ENCODE measurements around the gene SH2B3. TPM values are rescaled to one million over a fixed set of nuclear protein-coding genes. Genes with fewer than 3 reads are reported as not detected.

The SH2B3 gene
- total RNA-seq, 1 donor from 2014 or later: 124 TPM

DNA sequence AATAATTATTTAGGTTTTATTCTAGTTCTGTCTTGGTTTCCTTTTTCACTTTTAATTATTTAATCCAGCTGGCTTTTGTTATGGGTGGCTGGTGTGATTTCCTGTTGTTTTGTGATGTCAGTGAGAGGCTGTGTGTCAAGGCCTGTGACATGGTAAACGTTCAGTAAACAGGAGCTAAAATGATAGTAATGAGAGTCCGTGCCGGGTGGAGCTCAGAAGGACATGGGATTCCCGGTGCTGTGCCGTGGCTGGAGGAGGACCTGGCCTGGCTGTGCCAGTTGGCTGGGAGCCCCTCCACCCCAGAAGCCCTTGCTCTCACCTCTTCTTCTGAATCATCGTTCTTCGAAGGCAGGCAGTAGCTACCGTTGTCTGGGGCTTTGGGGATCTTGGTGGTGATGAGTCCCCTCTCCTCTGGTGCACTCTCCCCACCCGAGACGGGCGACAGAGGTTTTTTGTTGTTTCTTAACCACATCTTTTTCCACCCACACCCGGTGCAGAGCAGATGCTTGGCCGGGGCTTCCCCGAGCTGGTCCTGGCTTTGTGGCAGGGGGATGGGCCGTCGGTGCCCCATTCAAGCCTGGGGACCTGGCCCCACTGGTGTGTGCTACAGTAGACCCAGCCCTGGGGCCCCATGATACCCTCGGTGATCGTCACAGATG lies 29.1 kb downstream of the SH2B3 start:
- intact Hi-C loops (cut with DNase I): loop anchor here (2.0 kb wide), 1 partner anchor 38 kb away; no protein-coding TSS in a partner anchor
- peak overlapping the region; percentile 43 to 72 for H3K27ac ChIP-seq
- TF ChIP-seq, protein P1, sequence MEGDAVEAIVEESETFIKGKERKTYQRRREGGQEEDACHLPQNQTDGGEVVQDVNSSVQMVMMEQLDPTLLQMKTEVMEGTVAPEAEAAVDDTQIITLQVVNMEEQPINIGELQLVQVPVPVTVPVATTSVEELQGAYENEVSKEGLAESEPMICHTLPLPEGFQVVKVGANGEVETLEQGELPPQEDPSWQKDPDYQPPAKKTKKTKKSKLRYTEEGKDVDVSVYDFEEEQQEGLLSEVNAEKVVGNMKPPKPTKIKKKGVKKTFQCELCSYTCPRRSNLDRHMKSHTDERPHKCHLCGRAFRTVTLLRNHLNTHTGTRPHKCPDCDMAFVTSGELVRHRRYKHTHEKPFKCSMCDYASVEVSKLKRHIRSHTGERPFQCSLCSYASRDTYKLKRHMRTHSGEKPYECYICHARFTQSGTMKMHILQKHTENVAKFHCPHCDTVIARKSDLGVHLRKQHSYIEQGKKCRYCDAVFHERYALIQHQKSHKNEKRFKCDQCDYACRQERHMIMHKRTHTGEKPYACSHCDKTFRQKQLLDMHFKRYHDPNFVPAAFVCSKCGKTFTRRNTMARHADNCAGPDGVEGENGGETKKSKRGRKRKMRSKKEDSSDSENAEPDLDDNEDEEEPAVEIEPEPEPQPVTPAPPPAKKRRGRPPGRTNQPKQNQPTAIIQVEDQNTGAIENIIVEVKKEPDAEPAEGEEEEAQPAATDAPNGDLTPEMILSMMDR (IDR thresholded peaks at IDR 0.05): no peak
- no peaks in the 10 kb centered on the region for H3K27me3 ChIP-seq
- peak overlapping the region; percentile 16 to 33 for H3K4me3 ChIP-seq
- no peaks in the 10 kb centered on the region for H3K36me3 ChIP-seq
- no peaks in the 10 kb centered on the region for H3K9me3 ChIP-seq
- peaks cover 19 to 39% of the 10 kb centered on the region in 2 donors for H3K4me1 ChIP-seq
- DNase-seq (ENCODE audit: low spot score in 2 of 2): peak in 1 of 2 donors; percentile 79

DNA sequence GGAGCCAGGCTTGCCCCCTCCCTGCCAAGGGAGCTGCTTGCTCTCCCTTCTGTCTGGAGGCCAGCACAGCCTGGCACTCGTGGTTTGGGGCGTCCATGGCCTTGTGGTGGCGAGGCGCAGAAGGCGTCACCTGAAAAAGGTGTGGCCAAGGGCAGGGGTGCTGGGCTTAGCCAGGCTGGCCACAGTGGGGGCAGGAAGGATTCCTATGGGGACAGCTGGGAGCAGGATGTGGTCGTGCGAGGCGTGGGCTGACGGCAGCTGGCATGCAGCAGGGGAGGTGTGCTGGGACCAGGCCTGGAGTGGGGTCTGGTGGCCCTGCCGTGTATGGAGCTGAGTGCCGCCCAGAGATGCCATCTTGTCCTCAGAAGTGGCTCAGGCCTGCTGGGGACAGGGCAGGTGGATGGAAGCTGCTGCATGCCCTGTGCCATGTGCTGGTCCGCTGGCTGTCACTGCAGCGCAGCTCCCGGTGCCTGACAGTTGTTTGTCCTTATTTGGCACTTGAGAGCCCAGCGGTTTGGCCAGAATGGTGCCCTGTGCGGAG lies 30.0 kb downstream of the SH2B3 start:
- Histone ChIP-seq H3K4me1 (peaks cover 10 to 32% of the 10 kb centered on the region in 2 donors), H3K36me3 (no peaks in the 10 kb centered on the region), H3K27ac (peak overlapping the region; percentile 43 to 72), H3K9me3 (no peaks in the 10 kb centered on the region), H3K4me3 (no peak overlapping the region), H3K27me3 (no peaks in the 10 kb centered on the region)
- intact Hi-C loops (cut with DNase I): loop anchor here (2.0 kb wide), 1 partner anchor 39 kb away; no protein-coding TSS in a partner anchor
- TF ChIP-seq, protein P1 (IDR thresholded peaks at IDR 0.05): no peak
- DNase-seq (ENCODE audit: low spot score in 2 of 2): no peak

DNA sequence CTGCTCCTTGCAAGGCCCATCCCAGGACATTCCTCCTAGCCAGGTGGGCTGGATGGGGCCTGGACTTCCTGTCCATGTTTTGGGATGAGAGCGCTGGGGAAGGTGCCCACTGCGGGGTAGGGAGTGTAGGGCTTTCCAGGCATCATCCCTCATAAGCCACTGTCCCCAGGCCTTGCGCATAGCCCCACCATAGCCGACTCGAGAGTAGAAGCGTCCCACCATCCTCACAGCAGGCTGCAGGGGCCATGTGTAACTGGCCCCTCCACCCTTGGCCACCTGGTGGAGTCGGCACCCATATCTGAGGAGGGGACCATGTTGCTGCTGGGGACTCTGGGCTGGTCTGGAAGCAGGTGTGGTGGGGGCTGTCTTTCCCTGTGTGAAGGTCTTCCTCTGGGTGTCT lies 30.5 kb downstream of the SH2B3 start:
- DNase-seq (ENCODE audit: low spot score in 2 of 2): no peak
- no peaks in the 10 kb centered on the region for H3K27me3 ChIP-seq
- H3K4me3 ChIP-seq: no peak overlapping the region
- peaks cover 7 to 29% of the 10 kb centered on the region in 2 donors for H3K4me1 ChIP-seq
- intact Hi-C loops (cut with DNase I): no loop called here
- no peaks in the 10 kb centered on the region for H3K9me3 ChIP-seq
- TF ChIP-seq, protein P1 (IDR thresholded peaks at IDR 0.05): no peak
- H3K27ac ChIP-seq: peak overlapping the region; percentile 32 to 72
- no peaks in the 10 kb centered on the region for H3K36me3 ChIP-seq

DNA sequence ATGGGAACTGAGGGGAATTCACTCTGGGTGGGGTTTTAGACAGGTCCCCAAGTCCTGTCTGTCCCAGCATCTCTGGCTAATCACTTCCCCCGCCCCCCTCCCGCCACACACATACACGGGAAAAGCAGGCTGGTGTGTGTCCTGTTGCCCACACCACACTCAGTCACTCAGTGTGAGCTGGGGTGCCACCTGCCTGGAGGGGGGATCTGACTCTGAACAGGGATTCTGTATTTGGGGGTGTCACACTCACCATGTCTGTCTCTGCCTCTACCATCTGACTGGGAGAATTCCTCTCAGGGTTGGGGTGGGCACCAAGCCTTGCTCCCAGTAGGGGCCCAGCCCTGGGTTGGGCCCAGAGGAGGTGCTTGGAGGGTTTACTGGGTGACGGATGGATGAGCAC lies 31.1 kb downstream of the SH2B3 start:
- intact Hi-C loops (cut with DNase I): no loop called here
- TF ChIP-seq, protein P1 (IDR thresholded peaks at IDR 0.05): no peak
- Histone ChIP-seq H3K4me3 (no peak overlapping the region), H3K27ac (peak overlapping the region; percentile 32 to 72), H3K36me3 (no peaks in the 10 kb centered on the region), H3K9me3 (no peaks in the 10 kb centered on the region), H3K4me1 (peaks cover 7 to 28% of the 10 kb centered on the region in 2 donors), H3K27me3 (no peaks in the 10 kb centered on the region)
- no peak for DNase-seq (ENCODE audit: low spot score in 2 of 2)

DNA sequence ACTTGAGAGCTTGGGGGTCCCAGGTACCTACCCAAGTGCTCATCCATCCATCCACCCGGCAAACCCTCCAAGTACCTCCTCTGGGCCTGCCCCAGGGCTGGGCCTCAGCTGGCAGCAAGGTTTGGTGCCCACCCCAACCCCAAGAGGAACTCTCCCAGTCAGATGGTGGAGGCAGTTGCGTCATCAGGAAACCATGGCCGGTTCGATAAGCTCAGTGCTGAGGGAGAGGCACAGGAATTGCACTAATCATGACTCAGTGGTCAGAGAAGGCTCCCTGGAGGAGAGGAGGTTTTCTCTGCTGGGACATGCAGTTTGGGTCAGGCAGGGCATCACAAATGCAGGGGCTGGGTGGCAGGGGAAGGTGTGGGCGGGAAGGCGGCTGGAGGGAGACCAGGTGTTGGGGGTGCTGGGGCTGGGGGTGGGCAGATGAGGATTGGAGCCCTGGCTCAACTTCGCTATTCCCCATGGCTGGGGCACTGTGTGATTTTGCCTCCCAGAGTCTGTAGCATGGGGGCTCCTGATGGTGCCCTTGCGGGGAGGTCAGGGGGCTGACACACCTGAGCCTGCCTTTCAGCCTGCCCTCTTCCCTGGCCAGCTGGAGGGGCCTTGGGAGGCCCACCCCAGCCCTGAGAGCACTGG lies 32.2 kb downstream of the SH2B3 start:
- H3K36me3 ChIP-seq: peaks cover 0 to 9% of the 10 kb centered on the region in 2 donors
- no peak overlapping the region for H3K4me3 ChIP-seq
- no peaks in the 10 kb centered on the region for H3K9me3 ChIP-seq
- H3K27ac ChIP-seq: peak overlapping the region; percentile 32 to 72
- peaks cover 7 to 18% of the 10 kb centered on the region in 2 donors for H3K4me1 ChIP-seq
- H3K27me3 ChIP-seq: no peaks in the 10 kb centered on the region
- TF ChIP-seq, protein P1 (IDR thresholded peaks at IDR 0.05): no peak
- DNase-seq (ENCODE audit: low spot score in 2 of 2): peak in 1 of 2 donors; percentile 84
- intact Hi-C loops (cut with DNase I): no loop called here

All from ascending aorta (tissue), 2 donors.